ENCODE data around the gene PRR5.

The PRR5 gene

DNA sequence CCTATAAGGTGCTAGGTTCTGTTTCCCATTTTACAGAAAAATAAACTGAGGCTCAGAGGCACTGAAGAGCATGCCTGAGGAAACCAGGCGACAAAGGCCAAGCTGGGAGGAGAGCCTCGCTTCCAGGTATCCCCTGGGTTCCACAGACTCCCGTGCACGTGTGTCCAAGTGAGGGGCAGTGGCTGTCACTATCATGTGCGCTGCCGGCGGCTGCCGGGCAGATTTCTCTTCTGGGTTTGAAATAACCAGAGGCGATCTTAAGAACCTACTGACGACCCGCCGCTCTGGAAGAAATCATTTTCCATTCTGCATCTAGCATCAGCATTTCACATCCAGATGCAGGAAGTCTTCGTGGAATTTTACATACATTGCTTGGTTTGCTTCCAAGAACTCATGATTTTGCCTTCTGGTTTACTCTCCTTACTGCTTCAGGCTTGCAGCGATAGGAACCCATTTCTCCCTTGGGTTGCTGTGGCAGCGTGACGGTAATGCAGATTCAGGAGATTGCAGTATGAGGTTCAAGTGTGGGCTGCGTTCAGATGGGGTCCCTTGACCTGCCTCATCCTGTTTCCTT lies 79.0 kb downstream of the PRR5 start:
- H3K27ac ChIP-seq (ENCODE audit: poor library complexity, severe bottlenecking) = no peak overlapping the region
- no peaks in the 10 kb centered on the region for H3K4me1 ChIP-seq (ENCODE audit: insufficient read depth, poor library complexity, severe bottlenecking)
- H3K36me3 ChIP-seq (ENCODE audit: low read depth) = no peaks in the 10 kb centered on the region
- no peaks in the 10 kb centered on the region for H3K9me3 ChIP-seq (ENCODE audit: severe bottlenecking)
- H3K27me3 ChIP-seq (ENCODE audit: insufficient read depth, poor library complexity, severe bottlenecking) = no peaks in the 10 kb centered on the region
- H3K4me3 ChIP-seq (ENCODE audit: severe bottlenecking) = no peak overlapping the region
- ATAC-seq (ENCODE audit: low read depth) (no peak), DNase-seq (ENCODE audit: low spot score) (no peak)
- TF ChIP-seq, protein P1, sequence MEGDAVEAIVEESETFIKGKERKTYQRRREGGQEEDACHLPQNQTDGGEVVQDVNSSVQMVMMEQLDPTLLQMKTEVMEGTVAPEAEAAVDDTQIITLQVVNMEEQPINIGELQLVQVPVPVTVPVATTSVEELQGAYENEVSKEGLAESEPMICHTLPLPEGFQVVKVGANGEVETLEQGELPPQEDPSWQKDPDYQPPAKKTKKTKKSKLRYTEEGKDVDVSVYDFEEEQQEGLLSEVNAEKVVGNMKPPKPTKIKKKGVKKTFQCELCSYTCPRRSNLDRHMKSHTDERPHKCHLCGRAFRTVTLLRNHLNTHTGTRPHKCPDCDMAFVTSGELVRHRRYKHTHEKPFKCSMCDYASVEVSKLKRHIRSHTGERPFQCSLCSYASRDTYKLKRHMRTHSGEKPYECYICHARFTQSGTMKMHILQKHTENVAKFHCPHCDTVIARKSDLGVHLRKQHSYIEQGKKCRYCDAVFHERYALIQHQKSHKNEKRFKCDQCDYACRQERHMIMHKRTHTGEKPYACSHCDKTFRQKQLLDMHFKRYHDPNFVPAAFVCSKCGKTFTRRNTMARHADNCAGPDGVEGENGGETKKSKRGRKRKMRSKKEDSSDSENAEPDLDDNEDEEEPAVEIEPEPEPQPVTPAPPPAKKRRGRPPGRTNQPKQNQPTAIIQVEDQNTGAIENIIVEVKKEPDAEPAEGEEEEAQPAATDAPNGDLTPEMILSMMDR (IDR thresholded peaks at IDR 0.05; ENCODE audit: poor library complexity, severe bottlenecking) = no peak

DNA sequence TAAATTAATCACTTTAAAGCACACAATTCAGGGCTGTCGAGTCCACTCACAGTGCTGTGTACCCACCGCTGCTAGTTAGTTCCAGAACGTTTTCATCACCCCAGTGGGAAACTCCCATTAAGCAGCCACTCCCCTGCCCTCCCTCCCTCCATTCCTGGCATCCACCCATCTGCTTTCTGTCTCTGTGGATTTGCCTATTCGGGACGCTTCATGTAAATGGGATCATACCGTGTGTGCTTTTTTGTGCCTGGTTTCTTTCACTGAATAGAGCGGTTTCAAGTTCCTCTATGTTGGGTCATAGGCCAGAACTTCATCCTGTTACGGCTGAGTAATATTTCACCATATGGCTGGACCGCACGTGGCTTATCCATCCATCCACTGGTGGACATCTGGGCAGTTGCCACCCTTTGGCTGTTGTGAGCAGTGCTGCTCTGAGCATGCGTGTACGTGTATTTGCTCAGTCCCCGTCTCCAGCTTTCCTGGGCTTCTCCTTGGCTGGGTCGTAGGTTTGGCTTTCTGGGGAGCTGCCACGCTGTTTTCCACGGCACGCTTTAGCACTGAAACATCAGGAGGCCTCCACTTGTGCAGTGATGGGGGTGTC lies 80.5 kb downstream of the PRR5 start:
- H3K27ac ChIP-seq (ENCODE audit: poor library complexity, severe bottlenecking) = no peak overlapping the region
- TF ChIP-seq, protein P1 (IDR thresholded peaks at IDR 0.05; ENCODE audit: poor library complexity, severe bottlenecking) = no peak
- H3K4me1 ChIP-seq (ENCODE audit: insufficient read depth, poor library complexity, severe bottlenecking) = no peaks in the 10 kb centered on the region
- no peaks in the 10 kb centered on the region for H3K27me3 ChIP-seq (ENCODE audit: insufficient read depth, poor library complexity, severe bottlenecking)
- ATAC-seq (ENCODE audit: low read depth) (no peak), DNase-seq (ENCODE audit: low spot score) (no peak)
- H3K9me3 ChIP-seq (ENCODE audit: severe bottlenecking) = no peaks in the 10 kb centered on the region
- no peak overlapping the region for H3K4me3 ChIP-seq (ENCODE audit: severe bottlenecking)
- H3K36me3 ChIP-seq (ENCODE audit: low read depth) = peaks cover 9% of the 10 kb centered on the region

DNA sequence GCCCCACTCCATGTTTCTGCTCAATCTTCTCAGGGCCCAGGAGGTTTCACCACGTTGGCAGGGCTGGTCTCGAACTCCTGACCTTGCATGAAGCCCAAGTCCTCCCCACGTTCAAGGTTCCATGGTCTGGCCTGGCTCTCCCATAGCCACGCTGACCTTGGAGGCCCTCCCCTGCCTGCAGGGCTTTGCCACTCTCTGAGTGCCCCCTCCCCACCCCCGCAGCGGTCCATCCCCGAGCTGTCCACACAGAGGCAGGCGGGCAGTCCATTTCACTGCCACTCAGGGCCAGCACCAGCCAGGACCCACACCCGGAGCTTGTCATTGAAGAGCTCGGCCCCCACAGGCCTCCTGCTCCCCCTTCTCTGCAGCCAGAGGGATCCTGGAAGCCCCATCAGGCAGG lies 81.1 kb downstream of the PRR5 start:
- H3K27me3 ChIP-seq (ENCODE audit: insufficient read depth, poor library complexity, severe bottlenecking) = no peaks in the 10 kb centered on the region
- H3K36me3 ChIP-seq (ENCODE audit: low read depth) = peaks cover 12% of the 10 kb centered on the region
- no peak overlapping the region for H3K4me3 ChIP-seq (ENCODE audit: severe bottlenecking)
- DNase-seq (ENCODE audit: low spot score) (no peak), ATAC-seq (ENCODE audit: low read depth) (no peak)
- TF ChIP-seq, protein P1 (IDR thresholded peaks at IDR 0.05; ENCODE audit: poor library complexity, severe bottlenecking) = no peak
- H3K27ac ChIP-seq (ENCODE audit: poor library complexity, severe bottlenecking) = no peak overlapping the region
- no peaks in the 10 kb centered on the region for H3K9me3 ChIP-seq (ENCODE audit: severe bottlenecking)
- no peaks in the 10 kb centered on the region for H3K4me1 ChIP-seq (ENCODE audit: insufficient read depth, poor library complexity, severe bottlenecking)

DNA sequence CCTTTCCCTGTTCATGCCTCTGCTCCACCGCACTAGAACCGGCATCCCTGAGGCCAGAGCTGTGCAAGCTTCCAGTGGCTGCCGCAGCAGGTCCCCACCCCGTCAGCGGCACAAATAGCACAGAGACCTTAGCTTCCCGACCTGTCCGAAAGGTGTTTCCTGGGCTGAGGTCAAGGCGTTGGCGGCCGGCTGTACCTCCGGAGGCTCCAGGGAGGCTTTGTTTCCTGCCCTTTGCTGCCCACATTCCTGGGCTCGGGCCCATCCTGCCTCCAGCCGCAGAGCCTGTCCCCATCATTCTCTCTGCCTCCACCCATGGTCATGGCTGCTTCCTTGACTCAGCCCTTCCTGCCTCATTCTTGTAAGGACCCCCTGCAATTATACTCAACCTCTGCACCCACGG lies 81.6 kb downstream of the PRR5 start:
- H3K4me1 ChIP-seq (ENCODE audit: insufficient read depth, poor library complexity, severe bottlenecking) = no peaks in the 10 kb centered on the region
- TF ChIP-seq, protein P1 (IDR thresholded peaks at IDR 0.05; ENCODE audit: poor library complexity, severe bottlenecking) = no peak
- no peak overlapping the region for H3K4me3 ChIP-seq (ENCODE audit: severe bottlenecking)
- H3K27me3 ChIP-seq (ENCODE audit: insufficient read depth, poor library complexity, severe bottlenecking) = no peaks in the 10 kb centered on the region
- H3K36me3 ChIP-seq (ENCODE audit: low read depth) = peaks cover 12% of the 10 kb centered on the region
- no peaks in the 10 kb centered on the region for H3K9me3 ChIP-seq (ENCODE audit: severe bottlenecking)
- H3K27ac ChIP-seq (ENCODE audit: poor library complexity, severe bottlenecking) = no peak overlapping the region
- no peak for DNase-seq (ENCODE audit: low spot score)
- no peak for ATAC-seq (ENCODE audit: low read depth)

DNA sequence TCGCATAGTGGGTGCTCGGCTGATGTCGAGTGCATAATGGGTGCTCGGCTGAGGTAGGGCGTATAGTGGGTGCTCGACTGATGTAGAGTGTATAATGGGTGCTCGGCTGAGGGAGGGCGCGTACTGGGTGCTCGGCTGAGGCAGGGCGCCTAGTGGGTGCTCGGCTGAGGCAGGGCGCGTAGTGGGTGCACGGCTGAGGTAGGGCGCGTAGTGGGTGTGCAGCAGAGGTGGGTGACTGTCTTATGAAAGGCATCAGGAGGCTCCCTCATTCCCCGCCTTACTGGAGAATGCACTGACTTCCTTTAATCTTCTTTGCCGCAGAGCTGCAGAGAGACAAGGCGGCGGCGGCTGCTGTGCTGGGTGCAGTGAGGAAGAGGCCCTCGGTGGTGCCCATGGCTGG lies 84.1 kb downstream of the PRR5 start:
- no peaks in the 10 kb centered on the region for H3K4me1 ChIP-seq (ENCODE audit: insufficient read depth, poor library complexity, severe bottlenecking)
- DNase-seq (ENCODE audit: low spot score) (no peak), ATAC-seq (ENCODE audit: low read depth) (no peak)
- TF ChIP-seq, protein P1 (IDR thresholded peaks at IDR 0.05; ENCODE audit: poor library complexity, severe bottlenecking) = no peak
- H3K27me3 ChIP-seq (ENCODE audit: insufficient read depth, poor library complexity, severe bottlenecking) = no peaks in the 10 kb centered on the region
- H3K36me3 ChIP-seq (ENCODE audit: low read depth) = peaks cover 12% of the 10 kb centered on the region
- no peaks in the 10 kb centered on the region for H3K9me3 ChIP-seq (ENCODE audit: severe bottlenecking)
- no peak overlapping the region for H3K27ac ChIP-seq (ENCODE audit: poor library complexity, severe bottlenecking)
- no peak overlapping the region for H3K4me3 ChIP-seq (ENCODE audit: severe bottlenecking)

All from RWPE2 (cell line).